Esophagus (tissue), 2 donors: Measurements from ENCODE around the gene ADIRF. TPM values are rescaled to one million over a fixed set of nuclear protein-coding genes. Genes with fewer than 3 reads are reported as not detected.
"Not testable (repeated sequence)": the region's sequence is repeated elsewhere in the genome, so short reads cannot be mapped to it uniquely, and the experiment has no call there.

Source experiments
- H3K27ac ChIP-seq, 2 donors: one replicate each; pipeline ENCODE4 v1.5.1; 2013; ENCODE audit warnings: low read depth in 2 of 2, mild to moderate bottlenecking in 2 of 2, inconsistent platforms in 1 of 2, low read length in 1 of 2, moderate library complexity in 1 of 2
- H3K27me3 ChIP-seq, 2 donors: one replicate each; pipeline ENCODE4 v1.6.1; 2013; ENCODE audit warnings: low read length in 2 of 2, control low read depth in 1 of 2, mild to moderate bottlenecking in 1 of 2; ENCODE audit not compliant: insufficient read depth in 2 of 2, control insufficient read depth in 1 of 2
- H3K36me3 ChIP-seq, 2 donors: one replicate each; pipeline ENCODE4 v1.6.1; 2013; ENCODE audit warnings: low read length in 1 of 2; ENCODE audit not compliant: control insufficient read depth in 2 of 2, insufficient read depth in 2 of 2
- H3K4me1 ChIP-seq, 2 donors: one replicate each; pipeline ENCODE4 v1.6.1; 2013; ENCODE audit warnings: low read length in 1 of 2; ENCODE audit not compliant: control insufficient read depth in 2 of 2, insufficient read depth in 2 of 2
- H3K4me3 ChIP-seq, 2 donors: one replicate each; pipeline ENCODE4 v1.5.1; 2013; ENCODE audit warnings: low read length in 2 of 2, mild to moderate bottlenecking in 2 of 2, low read depth in 1 of 2, moderate library complexity in 1 of 2
- H3K9me3 ChIP-seq, 2 donors: one replicate each; pipeline ENCODE4 v1.6.1; 2013; ENCODE audit warnings: mild to moderate bottlenecking in 2 of 2, low read depth in 1 of 2, low read length in 1 of 2, moderate library complexity in 1 of 2; ENCODE audit not compliant: control insufficient read depth in 2 of 2, insufficient read depth in 1 of 2
- WGBS, 2 donors: extraction: QIAGEN DNeasy Blood & Tissue Kit; methylation state at CpG; one replicate each; pipeline ENCODE4 v1.1.7; 2013; 5-methylcytosine and 5-hydroxymethylcytosine counted together
- polyA plus RNA-seq, 2 donors: library from polyadenylated mRNA; stranded (reverse); fragments of 200-250 nt; gene quantifications; one replicate each; pipeline ENCODE4 v1.2.3, GENCODE V29; 2013
- donor health status: healthy with polysubstance abuse.
- donor health status: Bipolar disorder and iron deficiency.

Gene ADIRF
- polyA plus RNA-seq, 2 donors, result 104 to 437 TPM

- Histone ChIP-seq H3K9me3 (no peaks in the 10 kb centered on the region), H3K4me1 (peaks cover 2 to 7% of the 10 kb centered on the region in 2 donors), H3K27ac (peak overlapping the region in 1 of 2 donors; percentile 8), H3K27me3 (no peaks in the 10 kb centered on the region), H3K4me3 (no peak overlapping the region), H3K36me3 (no peaks in the 10 kb centered on the region)
- WGBS, 2 donors, result 86 to 93% methylated on average over 2 of the region's 2 CpGs
Measured at GRCh38 chr10:86938260-86938659, 30.0 kb upstream of the ADIRF start.

GRCh38 chr10:86940076-86940475 lies 28.2 kb upstream of the ADIRF start:
- H3K36me3 ChIP-seq, H3K9me3 ChIP-seq, H3K27me3 ChIP-seq, H3K27ac ChIP-seq, H3K4me3 ChIP-seq: not testable (repeated sequence)
- peaks cover 2 to 14% of the 10 kb centered on the region in 2 donors for H3K4me1 ChIP-seq
- WGBS, 2 donors, result 84 to 85% methylated on average over 16 of the region's 16 CpGs

- Histone ChIP-seq H3K9me3 (no peaks in the 10 kb centered on the region), H3K27me3 (no peaks in the 10 kb centered on the region), H3K27ac (no peak overlapping the region), H3K4me1 (peaks cover 2 to 14% of the 10 kb centered on the region in 2 donors), H3K4me3 (no peak overlapping the region), H3K36me3 (no peaks in the 10 kb centered on the region)
- WGBS, 2 donors, result 83 to 89% methylated on average over 6 of the region's 6 CpGs
Measured at GRCh38 chr10:86940677-86941076, 27.6 kb upstream of the ADIRF start.

GRCh38 chr10:86941426-86941825 lies 26.9 kb upstream of the ADIRF start:
- H3K4me3 ChIP-seq, result no peak overlapping the region
- no peaks in the 10 kb centered on the region for H3K36me3 ChIP-seq
- H3K27me3 ChIP-seq, result no peaks in the 10 kb centered on the region
- no peaks in the 10 kb centered on the region for H3K9me3 ChIP-seq
- peaks cover 2 to 14% of the 10 kb centered on the region in 2 donors for H3K4me1 ChIP-seq
- 81 to 84% methylated on average over 2 of the region's 2 CpGs for WGBS, 2 donors
- H3K27ac ChIP-seq, result no peak overlapping the region

- H3K9me3 ChIP-seq, result no peaks in the 10 kb centered on the region
- no peaks in the 10 kb centered on the region for H3K27me3 ChIP-seq
- H3K36me3 ChIP-seq, result no peaks in the 10 kb centered on the region
- peaks cover 2 to 14% of the 10 kb centered on the region in 2 donors for H3K4me1 ChIP-seq
- no peak overlapping the region for H3K27ac ChIP-seq
- WGBS, 2 donors, result 88% methylated on average over 14 of the region's 14 CpGs
- no peak overlapping the region for H3K4me3 ChIP-seq
Measured at GRCh38 chr10:86941991-86942421, 26.3 kb upstream of the ADIRF start.

- no peaks in the 10 kb centered on the region for H3K36me3 ChIP-seq
- H3K9me3 ChIP-seq, result no peaks in the 10 kb centered on the region
- H3K4me1 ChIP-seq, result peaks cover 2 to 14% of the 10 kb centered on the region in 2 donors
- 67 to 78% methylated on average over 90 to 94 of the region's 94 CpGs for WGBS, 2 donors
- H3K4me3 ChIP-seq, result no peak overlapping the region
- H3K27ac ChIP-seq, result no peak overlapping the region
- H3K27me3 ChIP-seq, result no peaks in the 10 kb centered on the region
Measured at GRCh38 chr10:86942441-86943315, 25.6 kb upstream of the ADIRF start.

- peaks cover 2 to 14% of the 10 kb centered on the region in 2 donors for H3K4me1 ChIP-seq
- no peaks in the 10 kb centered on the region for H3K9me3 ChIP-seq
- no peak overlapping the region for H3K27ac ChIP-seq
- no peaks in the 10 kb centered on the region for H3K27me3 ChIP-seq
- WGBS, 2 donors, result 95 to 96% methylated on average over 30 of the region's 30 CpGs
- no peaks in the 10 kb centered on the region for H3K36me3 ChIP-seq
- no peak overlapping the region for H3K4me3 ChIP-seq
Measured at GRCh38 chr10:86943316-86944030, 24.8 kb upstream of the ADIRF start.

- no peak overlapping the region for H3K27ac ChIP-seq
- WGBS, 2 donors, result 81 to 87% methylated on average over 4 of the region's 4 CpGs
- H3K9me3 ChIP-seq, result no peaks in the 10 kb centered on the region
- no peaks in the 10 kb centered on the region for H3K36me3 ChIP-seq
- H3K4me1 ChIP-seq, result peaks cover 2 to 14% of the 10 kb centered on the region in 2 donors
- H3K4me3 ChIP-seq, result no peak overlapping the region
- no peaks in the 10 kb centered on the region for H3K27me3 ChIP-seq
Measured at GRCh38 chr10:86944031-86944419, 24.3 kb upstream of the ADIRF start.

- Histone ChIP-seq H3K27ac (no peak overlapping the region), H3K4me1 (peaks cover 1 to 14% of the 10 kb centered on the region in 2 donors), H3K9me3 (no peaks in the 10 kb centered on the region), H3K27me3 (no peaks in the 10 kb centered on the region), H3K4me3 (no peak overlapping the region), H3K36me3 (no peaks in the 10 kb centered on the region)
Measured at GRCh38 chr10:86944471-86944870, 23.8 kb upstream of the ADIRF start.
